Erythroblast (primary cell): ENCODE data around the gene MRPL40.
A peak's percentile ranks its signal among the peaks of the same experiment; 100 is the strongest.

Experiments used
- DNase-seq, 2 experiments: peaks; one replicate each; lab custom pipeline; 2025; lab: John Stamatoyannopoulos, UW
- GATA1 ChIP-seq: IDR thresholded peaks from 2 replicates; pipeline ENCODE4 v1.6.1; 2011; ENCODE audit warnings: low read depth, mild to moderate bottlenecking, control low read depth, low read length, moderate library complexity
- POLR2A ChIP-seq: IDR thresholded peaks from 2 replicates; pipeline ENCODE4 v1.6.1; 2011; ENCODE audit warnings: mild to moderate bottlenecking, low read length

MRPL40 gene

DNA sequence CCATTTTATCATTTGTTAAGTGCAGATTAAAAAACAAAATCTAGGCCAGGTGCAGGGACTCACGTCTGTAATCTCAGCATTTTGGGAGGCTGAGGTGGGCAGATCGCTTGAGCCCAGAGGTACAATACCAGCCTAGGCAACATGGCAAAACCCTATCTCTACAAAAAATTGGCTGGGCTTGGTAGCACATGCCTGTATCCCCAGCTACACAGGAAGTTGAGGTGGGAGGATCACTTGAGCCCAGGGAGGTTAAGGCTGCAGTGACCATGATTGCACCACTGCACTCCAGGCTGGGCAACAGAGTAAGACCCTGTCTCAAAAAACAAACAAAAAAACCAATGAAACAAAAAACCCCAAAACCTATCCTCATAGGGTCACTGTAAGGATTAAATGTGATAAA lies 33.7 kb upstream of the MRPL40 start:
- TF ChIP-seq POLR2A (no peak), GATA1 (no peak)
- no peak for DNase-seq

DNA sequence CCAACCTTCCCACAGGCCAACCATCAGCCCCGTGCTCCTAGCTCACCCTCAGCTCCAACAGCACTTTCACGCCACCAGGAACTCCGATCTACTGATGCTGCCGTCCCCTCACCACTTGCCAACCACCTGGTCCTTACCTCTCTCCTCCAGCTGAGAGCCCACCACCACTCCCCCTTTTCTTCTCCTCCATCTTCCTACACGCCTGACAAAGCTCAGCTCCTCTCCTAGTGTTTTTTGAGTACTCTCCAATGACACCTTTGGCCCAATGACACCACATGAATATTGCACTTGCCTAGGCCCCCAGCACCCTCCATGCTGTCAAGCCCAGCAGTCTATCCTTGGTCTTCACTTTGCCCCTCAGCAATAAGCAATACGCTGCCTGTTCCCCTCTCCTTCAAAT lies 31.5 kb upstream of the MRPL40 start:
- no peak for TF ChIP-seq GATA1
- no peak for TF ChIP-seq POLR2A
- no peak for DNase-seq

DNA sequence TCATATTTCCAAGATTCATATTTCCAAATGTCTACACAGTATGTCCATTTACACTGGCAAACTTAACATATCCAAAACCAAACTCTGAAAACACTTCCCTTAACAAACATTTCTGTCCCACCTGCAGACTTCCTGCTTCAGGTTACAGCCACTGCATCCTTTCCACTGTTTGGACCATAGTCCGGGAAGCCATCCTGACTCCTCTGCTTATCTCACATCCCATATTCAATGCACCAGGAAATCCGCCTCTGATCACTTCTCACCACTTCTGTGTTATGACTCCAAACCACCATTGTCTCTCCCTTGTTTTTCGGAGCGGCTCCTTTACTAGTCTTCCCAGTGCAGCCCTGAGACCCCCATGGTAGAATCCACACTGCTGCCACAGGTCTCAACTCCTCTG lies 30.9 kb upstream of the MRPL40 start:
- TF ChIP-seq POLR2A (no peak), GATA1 (no peak)
- no peak for DNase-seq

DNA sequence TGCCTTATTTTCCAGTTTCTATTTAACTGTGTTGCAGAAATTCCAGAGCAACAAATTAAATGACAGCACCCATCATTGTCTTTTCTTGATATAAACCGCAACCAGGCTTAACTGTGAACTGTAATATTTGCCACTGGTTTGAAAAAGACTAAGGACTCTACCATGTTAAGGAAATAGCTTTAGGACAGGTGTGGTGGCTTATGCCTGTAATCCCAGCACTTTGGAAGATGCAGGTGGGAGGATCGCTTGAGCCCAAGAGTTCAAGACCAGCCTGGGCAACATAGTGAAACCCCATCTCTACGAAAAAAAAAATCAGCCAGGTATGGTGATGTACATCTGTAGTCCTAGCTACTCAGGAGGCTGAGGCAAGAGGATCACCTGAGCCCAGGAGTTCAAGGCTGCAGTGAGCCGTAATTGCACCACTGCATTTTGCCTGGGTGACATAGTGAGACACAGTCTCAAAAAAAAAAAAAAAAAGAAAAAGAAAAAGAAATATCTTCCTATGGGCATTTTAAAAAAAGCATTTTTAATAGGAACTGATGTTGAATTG lies 29.6 kb upstream of the MRPL40 start:
- TF ChIP-seq GATA1 (no peak), POLR2A (no peak)
- DNase-seq, result no peak

DNA sequence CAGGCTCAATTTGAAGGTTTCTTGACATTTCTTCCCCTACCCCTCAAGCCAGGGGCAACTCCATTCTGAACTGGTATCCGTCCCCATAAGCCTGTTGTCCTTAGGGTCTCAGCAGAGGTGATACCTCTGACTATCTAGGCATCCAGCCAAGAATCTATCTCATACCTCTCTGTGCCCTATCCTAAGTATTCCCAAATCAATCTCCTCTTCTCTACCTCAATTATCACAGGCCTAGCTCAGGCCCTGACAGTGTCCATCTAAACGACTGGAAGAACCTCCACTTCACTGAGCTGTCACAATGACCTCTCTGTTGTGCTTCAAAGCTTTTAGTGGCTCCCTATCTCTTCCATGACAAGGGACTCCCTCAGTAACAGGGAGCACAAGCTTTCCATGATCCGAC lies 27.7 kb upstream of the MRPL40 start:
- TF ChIP-seq GATA1 (no peak), POLR2A (no peak)
- no peak for DNase-seq

DNA sequence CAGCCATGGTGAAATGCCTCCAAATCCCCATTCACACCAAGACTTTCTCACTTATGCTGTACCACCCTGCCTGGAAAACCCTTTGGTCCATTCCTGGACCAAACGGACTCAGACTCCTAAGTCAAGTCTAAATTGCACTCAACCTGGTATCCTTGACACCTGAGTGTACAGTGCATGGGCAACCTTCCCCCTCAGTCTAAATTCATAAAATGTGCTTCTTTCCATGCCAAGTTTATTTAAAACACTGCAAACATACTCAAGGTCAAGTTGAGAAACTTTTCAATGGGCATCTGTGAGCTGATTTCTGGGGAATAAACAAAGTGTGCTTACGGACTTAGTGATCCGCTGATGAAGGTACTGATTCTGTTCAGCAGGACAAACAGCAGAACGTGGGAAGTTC lies 27.2 kb upstream of the MRPL40 start:
- TF ChIP-seq GATA1 (no peak), POLR2A (no peak)

DNA sequence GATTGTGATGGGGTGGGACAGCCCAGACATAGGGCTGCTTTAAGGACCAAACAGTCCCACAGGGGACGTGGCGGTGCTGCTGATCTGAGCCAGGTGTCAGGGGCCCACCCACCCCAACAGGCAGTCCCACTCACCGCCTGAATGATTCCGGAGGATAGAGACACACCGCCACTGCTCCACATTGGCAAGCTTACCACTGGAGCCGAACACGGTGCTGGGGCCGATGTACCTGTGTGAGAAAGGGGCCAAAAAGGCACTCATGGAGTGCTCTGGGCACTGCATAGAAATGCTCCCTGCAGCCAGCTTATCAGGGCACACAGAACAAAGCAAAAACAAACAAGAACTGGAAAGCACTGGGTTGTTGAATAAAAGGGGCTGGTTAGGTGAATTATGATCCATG lies 26.7 kb upstream of the MRPL40 start:
- TF ChIP-seq GATA1 (no peak), POLR2A (no peak)

More for the DNA sequence above, 27.2 kb upstream of the MRPL40 start:
- DNase-seq, result no peak

DNA sequence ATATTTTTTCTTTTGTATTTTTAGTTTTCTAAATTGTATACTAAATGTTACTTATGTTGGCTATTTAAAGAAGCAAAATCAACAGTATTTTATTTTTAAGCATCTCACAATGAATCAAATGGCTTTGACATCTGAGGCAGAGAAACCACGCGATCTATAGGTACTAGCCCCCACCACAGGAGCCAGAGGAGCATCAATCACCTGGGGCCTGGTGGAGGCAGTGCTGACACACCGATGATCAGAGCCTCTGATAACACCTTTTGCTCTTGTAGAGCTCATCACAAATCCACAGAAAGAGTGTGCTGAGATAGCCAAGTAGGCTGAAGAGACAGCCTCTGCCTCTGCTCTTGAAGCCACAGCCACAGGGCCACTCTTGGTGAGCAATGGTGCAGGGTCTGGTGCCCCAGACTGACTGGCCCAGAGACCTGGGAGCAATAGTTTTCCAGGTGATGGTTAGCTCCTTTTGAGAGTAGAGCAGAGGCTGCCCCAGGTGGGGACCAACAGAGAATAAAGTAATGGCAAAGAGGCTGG lies 26.0 kb upstream of the MRPL40 start:
- TF ChIP-seq POLR2A (no peak), GATA1 (no peak)
- no peak for DNase-seq

More for the DNA sequence above, 26.7 kb upstream of the MRPL40 start:
- DNase-seq, result no peak

DNA sequence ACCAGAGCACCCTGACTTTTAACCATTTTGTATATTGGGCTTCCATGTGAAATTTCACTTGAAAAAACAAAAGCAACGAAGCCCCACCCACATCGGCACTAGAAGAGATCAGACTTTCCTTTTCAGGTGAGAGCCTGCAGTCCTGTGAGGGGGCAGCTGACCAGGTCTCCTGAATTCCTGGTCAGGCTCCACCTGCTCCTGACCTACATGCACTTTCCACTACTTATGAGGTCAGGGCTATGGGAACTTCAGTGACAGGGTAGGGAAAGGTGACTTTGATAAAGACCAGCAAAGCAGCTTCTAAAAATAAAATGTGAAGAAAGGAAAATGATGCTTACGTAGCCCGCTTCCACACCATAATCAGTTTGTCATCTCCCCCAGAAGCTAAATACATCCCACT lies 25.5 kb upstream of the MRPL40 start:
- TF ChIP-seq POLR2A (no peak), GATA1 (no peak)
- DNase-seq, result no peak

DNA sequence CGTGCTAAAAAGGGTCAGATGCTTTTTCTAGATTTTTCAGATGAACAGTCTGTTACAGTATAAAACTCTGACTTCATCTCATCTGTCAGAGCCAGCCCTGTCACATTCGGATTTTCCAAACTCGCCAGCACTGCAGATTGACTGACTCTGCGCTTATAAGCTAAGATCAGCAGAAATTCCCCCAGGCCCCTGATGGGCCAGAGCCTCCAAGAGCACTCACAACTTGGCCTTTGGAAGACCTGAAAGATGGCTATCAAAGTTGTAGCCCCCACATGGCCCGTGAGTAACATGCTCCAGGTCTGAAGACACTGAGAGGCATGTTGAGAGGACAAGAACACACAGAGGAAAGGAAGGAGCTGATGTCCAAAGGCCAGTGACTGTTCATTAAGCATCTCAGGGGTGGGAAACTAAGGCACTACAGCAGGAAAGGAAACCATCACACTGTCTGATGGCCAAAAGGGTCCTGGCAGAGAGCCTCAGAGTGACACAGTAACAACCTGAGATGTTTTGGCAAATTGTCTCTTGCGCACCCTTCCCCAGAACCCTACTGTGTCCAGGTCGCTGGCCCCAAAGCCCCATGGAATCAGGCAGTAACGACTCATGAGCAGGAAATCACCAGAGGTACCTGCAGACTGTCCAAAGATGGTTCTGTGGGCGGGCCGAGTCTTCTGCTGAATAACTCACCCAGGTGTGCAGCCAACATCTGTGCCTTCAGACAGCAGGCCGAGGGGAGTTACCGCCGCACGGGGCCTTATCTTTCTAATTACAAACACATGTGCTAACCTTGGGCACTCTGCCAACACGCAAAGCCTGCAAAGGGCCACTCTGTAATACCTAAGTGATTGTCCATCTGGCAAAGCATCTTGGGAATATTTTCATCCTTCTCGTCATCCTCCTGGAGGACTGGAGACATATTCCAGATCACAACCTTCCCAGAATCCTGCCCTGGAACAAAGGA lies 24.4 kb upstream of the MRPL40 start:
- TF ChIP-seq GATA1, result no peak
- TF ChIP-seq POLR2A, result no peak
- peak; percentile 90 to 93 for DNase-seq

DNA sequence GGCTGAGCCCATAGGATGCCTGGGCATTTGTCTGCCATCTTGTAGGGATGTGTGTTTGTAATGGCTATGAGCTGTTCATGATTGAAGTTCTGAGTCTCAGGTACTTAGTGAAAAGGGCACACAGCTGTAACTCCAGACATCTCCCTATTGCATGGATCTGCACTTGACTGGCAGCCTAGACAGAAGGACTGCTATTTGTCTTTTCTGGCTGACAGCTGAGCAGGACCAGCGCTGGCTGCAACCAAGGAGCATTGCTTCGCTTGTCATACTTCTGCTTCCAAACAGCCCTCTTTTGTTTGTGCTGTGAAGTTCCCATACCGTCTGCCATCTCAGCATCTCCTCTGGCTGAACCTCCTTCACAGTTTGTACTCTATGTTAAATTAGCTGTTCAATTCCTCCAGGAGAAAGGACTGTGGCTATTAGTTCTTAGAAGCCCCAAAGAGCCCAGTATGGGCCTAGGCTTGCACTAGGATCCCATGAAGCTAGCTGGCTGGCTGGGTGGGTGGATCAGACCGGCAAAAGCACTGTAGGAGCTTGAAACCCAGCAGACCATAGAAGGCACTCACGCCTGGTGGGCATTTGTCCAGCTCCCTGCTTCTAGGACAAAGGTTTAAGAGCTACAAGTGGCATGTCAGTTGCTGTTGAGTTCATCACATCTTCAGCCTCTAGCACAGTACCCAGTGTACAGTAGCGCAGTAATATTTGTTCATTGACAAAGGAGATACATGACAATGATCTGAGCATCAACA lies 21.2 kb upstream of the MRPL40 start:
- no peak for DNase-seq
- no peak for TF ChIP-seq GATA1
- TF ChIP-seq POLR2A, result no peak

DNA sequence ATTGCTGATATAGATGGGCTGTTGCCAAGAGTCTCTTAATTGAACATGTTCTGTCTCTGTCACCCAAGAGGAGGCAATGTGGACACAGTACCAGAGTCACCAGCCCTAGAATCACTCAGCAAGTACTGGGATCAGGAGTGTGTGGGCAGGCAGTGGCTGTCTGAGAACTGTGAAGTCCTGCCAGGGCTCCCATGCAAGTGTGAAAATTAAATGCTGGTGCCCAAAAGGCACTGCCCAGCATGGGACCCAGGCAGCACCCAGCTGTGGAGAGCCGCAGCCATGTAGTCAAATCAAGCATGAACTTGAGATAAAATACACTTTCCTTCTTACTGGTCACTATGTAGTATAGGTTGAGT lies 20.7 kb upstream of the MRPL40 start:
- TF ChIP-seq GATA1, result no peak
- TF ChIP-seq POLR2A, result no peak
- DNase-seq, result no peak

DNA sequence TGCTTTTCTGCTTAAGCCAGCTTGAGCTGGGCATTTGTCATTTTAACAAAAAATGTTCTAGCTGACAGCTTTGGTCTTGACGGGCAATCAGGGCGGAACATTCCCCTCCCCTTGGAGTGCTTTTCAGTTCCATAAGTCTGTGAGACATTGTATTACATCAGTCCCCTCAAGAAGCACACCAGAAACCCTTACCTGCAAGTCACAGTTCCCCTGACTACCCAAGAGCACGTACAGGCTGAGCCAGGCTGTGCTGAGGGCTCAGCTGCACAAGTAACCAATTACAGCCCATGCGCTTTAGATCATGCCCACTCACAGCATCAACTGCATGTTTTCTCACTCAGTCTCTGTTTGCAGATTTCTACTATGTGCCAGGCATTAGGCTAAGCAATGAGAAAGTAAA lies 19.9 kb upstream of the MRPL40 start:
- DNase-seq, result no peak
- TF ChIP-seq POLR2A (no peak), GATA1 (no peak)

DNA sequence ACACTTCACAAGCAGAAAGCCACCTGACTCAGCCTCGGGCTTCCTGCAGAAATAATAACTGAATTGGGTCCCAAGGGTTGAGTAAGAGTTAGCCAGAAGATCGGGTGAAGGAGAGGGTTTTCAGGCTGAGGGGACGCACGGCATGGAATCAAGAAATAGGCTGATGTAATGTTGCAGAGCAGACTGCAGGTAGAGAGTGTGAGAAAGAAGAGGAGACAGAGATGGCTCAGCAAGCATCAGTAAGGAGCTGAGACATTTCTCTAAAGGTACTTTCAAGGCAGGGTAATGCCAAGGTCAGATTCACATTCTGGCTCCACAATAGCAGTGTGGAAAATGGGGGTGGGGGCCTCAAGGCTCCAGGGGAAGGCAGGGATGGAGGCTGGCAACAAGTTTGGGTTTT lies 19.4 kb upstream of the MRPL40 start:
- DNase-seq, result no peak

More for the DNA sequence above, 19.4 kb upstream of the MRPL40 start:
- TF ChIP-seq POLR2A, result no peak
- TF ChIP-seq GATA1, result no peak
